Stomach (tissue), 4 donors: ENCODE data around the gene PPM1L.

Experiments
- EP300 ChIP-seq: sonication (generic); formaldehyde crosslinking; IDR thresholded peaks from one replicate; pipeline ENCODE4 v1.6.1; 2017; ENCODE audit warnings: antibody characterized with exemption
- POLR2A ChIP-seq, 4 donors: fragments of 450-650 bp; IDR thresholded peaks; one replicate each; pipeline ENCODE4 v1.6.1; 2016; ENCODE audit warnings: antibody characterized with exemption in 4 of 4, control low read depth in 2 of 4, mild to moderate bottlenecking in 1 of 4, moderate library complexity in 1 of 4
- POLR2AphosphoS5 ChIP-seq, 3 donors: sonication (generic); formaldehyde crosslinking; IDR thresholded peaks; one replicate each; pipeline ENCODE4 v1.6.1; 2016; ENCODE audit warnings: antibody characterized with exemption in 3 of 3
- TF ChIP-seq, protein P1 (sequence below), 7 experiments: fragments of 450-650 bp in 4 of 7; fragments of 200-600 bp in 3 of 7; sonication (generic) in 3 of 7; IDR thresholded peaks; one replicate each; pipeline ENCODE4 v1.5.1; 2016 to 2019; ENCODE audit warnings: antibody characterized with exemption in 7 of 7, control low read depth in 2 of 7, mild to moderate bottlenecking in 1 of 7

- TF ChIP-seq, protein P1, sequence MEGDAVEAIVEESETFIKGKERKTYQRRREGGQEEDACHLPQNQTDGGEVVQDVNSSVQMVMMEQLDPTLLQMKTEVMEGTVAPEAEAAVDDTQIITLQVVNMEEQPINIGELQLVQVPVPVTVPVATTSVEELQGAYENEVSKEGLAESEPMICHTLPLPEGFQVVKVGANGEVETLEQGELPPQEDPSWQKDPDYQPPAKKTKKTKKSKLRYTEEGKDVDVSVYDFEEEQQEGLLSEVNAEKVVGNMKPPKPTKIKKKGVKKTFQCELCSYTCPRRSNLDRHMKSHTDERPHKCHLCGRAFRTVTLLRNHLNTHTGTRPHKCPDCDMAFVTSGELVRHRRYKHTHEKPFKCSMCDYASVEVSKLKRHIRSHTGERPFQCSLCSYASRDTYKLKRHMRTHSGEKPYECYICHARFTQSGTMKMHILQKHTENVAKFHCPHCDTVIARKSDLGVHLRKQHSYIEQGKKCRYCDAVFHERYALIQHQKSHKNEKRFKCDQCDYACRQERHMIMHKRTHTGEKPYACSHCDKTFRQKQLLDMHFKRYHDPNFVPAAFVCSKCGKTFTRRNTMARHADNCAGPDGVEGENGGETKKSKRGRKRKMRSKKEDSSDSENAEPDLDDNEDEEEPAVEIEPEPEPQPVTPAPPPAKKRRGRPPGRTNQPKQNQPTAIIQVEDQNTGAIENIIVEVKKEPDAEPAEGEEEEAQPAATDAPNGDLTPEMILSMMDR (IDR thresholded peaks at IDR 0.05) = no peak
- TF ChIP-seq POLR2A (IDR thresholded peaks at IDR 0.05) (no peak), EP300 (no peak), POLR2AphosphoS5 (IDR thresholded peaks at IDR 0.05) (no peak)
Measured at GRCh38 chr3:161117646-161118045, 361.6 kb downstream of the PPM1L start.
